NCI-H2081 treated with DMSO at 0.1 percent for 48 hours (cell line): ENCODE data around the gene ZNF608.
A peak's percentile ranks its signal among the peaks of the same experiment; 100 is the strongest.

Experiments used
- DNase-seq: peaks from one replicate; lab custom pipeline; 2025; lab: John Stamatoyannopoulos, UW

Gene ZNF608

GRCh38 chr5:124745928-124746915 is at the start of gene ZNF608:
Gene ZNF608 (minus strand): TSS chr5:124746639. CDS start chr5:124744989, 1,650 bp downstream.
- DNase-seq: no peak

GRCh38 chr5:124795829-124796228 is 49.4 kb upstream of the ZNF608 start:
- DNase-seq: no peak

- peak; percentile 42 for DNase-seq
Observed at GRCh38 chr5:124790895-124791732, 44.7 kb upstream of the ZNF608 start.

GRCh38 chr5:124790301-124790894 is 44.0 kb upstream of the ZNF608 start:
- DNase-seq: no peak

- DNase-seq: no peak
Observed at GRCh38 chr5:124789104-124789605, 42.7 kb upstream of the ZNF608 start.

- DNase-seq: no peak
Observed at GRCh38 chr5:124783794-124784193, 37.4 kb upstream of the ZNF608 start.

GRCh38 chr5:124783285-124783684 is 36.8 kb upstream of the ZNF608 start:
- no peak for DNase-seq

GRCh38 chr5:124782262-124782661 is 35.8 kb upstream of the ZNF608 start:
- DNase-seq: no peak

GRCh38 chr5:124780011-124780410 is 33.6 kb upstream of the ZNF608 start:
- DNase-seq: no peak

- peak; percentile 94 for DNase-seq
Observed at GRCh38 chr5:124773315-124774311, 27.2 kb upstream of the ZNF608 start.

- no peak for DNase-seq
Observed at GRCh38 chr5:124772457-124773200, 26.2 kb upstream of the ZNF608 start.

- no peak for DNase-seq
Observed at GRCh38 chr5:124771761-124772160, 25.3 kb upstream of the ZNF608 start.

- DNase-seq: peak; percentile 91
Observed at GRCh38 chr5:124764992-124765611, 18.7 kb upstream of the ZNF608 start.

GRCh38 chr5:124764585-124764984 is 18.1 kb upstream of the ZNF608 start:
- no peak for DNase-seq

- DNase-seq: no peak
Observed at GRCh38 chr5:124761010-124761409, 14.6 kb upstream of the ZNF608 start.

GRCh38 chr5:124760608-124761007 is 14.2 kb upstream of the ZNF608 start:
- no peak for DNase-seq

- no peak for DNase-seq
Observed at GRCh38 chr5:124755565-124755964, 9.1 kb upstream of the ZNF608 start.

- no peak for DNase-seq
Observed at GRCh38 chr5:124755041-124755440, 8.6 kb upstream of the ZNF608 start.

GRCh38 chr5:124754206-124754927 is 7.9 kb upstream of the ZNF608 start:
- peak; percentile 77 for DNase-seq
